Measurements from ENCODE around the gene DENND4A.

DENND4A gene

GRCh38 chr15:65762399-65762798 lies 29.7 kb downstream of the DENND4A start:
- TF ChIP-seq BACH2 (CRISPR knock-in tag; IDR thresholded peaks at IDR 0.05; ENCODE audit: borderline replicate concordance) = no peak
- TF ChIP-seq PATZ1 (CRISPR knock-in tag; IDR thresholded peaks at IDR 0.05; ENCODE audit: borderline replicate concordance) = no peak
- TF ChIP-seq RARB (CRISPR knock-in tag; IDR thresholded peaks at IDR 0.05) = no peak
- no peak for TF ChIP-seq TOX (CRISPR knock-in tag; IDR thresholded peaks at IDR 0.05; ENCODE audit: borderline replicate concordance)
- TF ChIP-seq ZC3H10 (CRISPR knock-in tag; IDR thresholded peaks at IDR 0.05) = no peak
- no peak for TF ChIP-seq CSRNP3 (CRISPR knock-in tag; IDR thresholded peaks at IDR 0.05)
- TF ChIP-seq ESRRG (CRISPR knock-in tag; IDR thresholded peaks at IDR 0.05) = no peak
- TF ChIP-seq ZNF70 (CRISPR knock-in tag; IDR thresholded peaks at IDR 0.05) = no peak
- TF ChIP-seq ARNTL (CRISPR knock-in tag; IDR thresholded peaks at IDR 0.05; ENCODE audit: borderline replicate concordance, low read depth) = no peak
- TF ChIP-seq TSHZ2 (CRISPR knock-in tag; IDR thresholded peaks at IDR 0.05) = no peak
- TF ChIP-seq, protein P1, sequence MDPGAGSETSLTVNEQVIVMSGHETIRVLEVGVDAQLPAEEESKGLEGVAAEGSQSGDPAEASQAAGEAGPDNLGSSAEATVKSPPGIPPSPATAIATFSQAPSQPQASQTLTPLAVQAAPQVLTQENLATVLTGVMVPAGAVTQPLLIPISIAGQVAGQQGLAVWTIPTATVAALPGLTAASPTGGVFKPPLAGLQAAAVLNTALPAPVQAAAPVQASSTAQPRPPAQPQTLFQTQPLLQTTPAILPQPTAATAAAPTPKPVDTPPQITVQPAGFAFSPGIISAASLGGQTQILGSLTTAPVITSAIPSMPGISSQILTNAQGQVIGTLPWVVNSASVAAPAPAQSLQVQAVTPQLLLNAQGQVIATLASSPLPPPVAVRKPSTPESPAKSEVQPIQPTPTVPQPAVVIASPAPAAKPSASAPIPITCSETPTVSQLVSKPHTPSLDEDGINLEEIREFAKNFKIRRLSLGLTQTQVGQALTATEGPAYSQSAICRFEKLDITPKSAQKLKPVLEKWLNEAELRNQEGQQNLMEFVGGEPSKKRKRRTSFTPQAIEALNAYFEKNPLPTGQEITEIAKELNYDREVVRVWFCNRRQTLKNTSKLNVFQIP (CRISPR knock-in tag; IDR thresholded peaks at IDR 0.05; ENCODE audit: borderline replicate concordance, low read depth) = no peak
- ATAC-seq = no peak

GRCh38 chr15:65761210-65761926 lies 30.7 kb downstream of the DENND4A start:
- TF ChIP-seq, protein P1 (CRISPR knock-in tag; IDR thresholded peaks at IDR 0.05; ENCODE audit: borderline replicate concordance, low read depth) = no peak
- no peak for TF ChIP-seq TCF4 (CRISPR knock-in tag; IDR thresholded peaks at IDR 0.05; ENCODE audit: borderline replicate concordance)
- no peak for TF ChIP-seq ESRRG (CRISPR knock-in tag; IDR thresholded peaks at IDR 0.05)
- no peak for TF ChIP-seq PATZ1 (CRISPR knock-in tag; IDR thresholded peaks at IDR 0.05; ENCODE audit: borderline replicate concordance)
- TF ChIP-seq ZFP30 (CRISPR knock-in tag; IDR thresholded peaks at IDR 0.05) = no peak
- no peak for TF ChIP-seq TOX (CRISPR knock-in tag; IDR thresholded peaks at IDR 0.05; ENCODE audit: borderline replicate concordance)
- TF ChIP-seq SNAI2 (CRISPR knock-in tag; IDR thresholded peaks at IDR 0.05) = no peak
- no peak for TF ChIP-seq ISL1 (CRISPR knock-in tag; IDR thresholded peaks at IDR 0.05)
- no peak for TF ChIP-seq ARNTL (CRISPR knock-in tag; IDR thresholded peaks at IDR 0.05; ENCODE audit: borderline replicate concordance, low read depth)

GRCh38 chr15:65759441-65759840 lies 32.7 kb downstream of the DENND4A start:
- ATAC-seq = no peak

More at GRCh38 chr15:65761210-65761926, 30.7 kb downstream of the DENND4A start:
- no peak for ATAC-seq

More at GRCh38 chr15:65759441-65759840, 32.7 kb downstream of the DENND4A start:
- TF ChIP-seq ZC3H10 (CRISPR knock-in tag; IDR thresholded peaks at IDR 0.05) = no peak

Data from SK-N-SH treated with all-trans-retinoic acid at 6 μM for 48 hours (cell line).